Hepatocyte (in vitro differentiated cells): ENCODE measurements around the gene PTGES2. TPM values are rescaled to one million over a fixed set of nuclear protein-coding genes. Genes with fewer than 3 reads are reported as not detected.

Source experiments
- DNase-seq: peaks from one replicate; pipeline ENCODE4 v3.0.0-alpha.2; 2016; ENCODE audit warnings: low spot score
- H2AFZ ChIP-seq: fragments of 200-600 bp; sonication (generic); 2 replicates; pipeline ENCODE4 v1.6.0; 2016; ENCODE audit warnings: antibody characterized with exemption, mild to moderate bottlenecking
- H3K27ac ChIP-seq: fragments of 200-600 bp; sonication (generic); 2 replicates; pipeline ENCODE4 v1.5.1; 2016; ENCODE audit warnings: mild to moderate bottlenecking
- H3K27me3 ChIP-seq: fragments of 200-600 bp; sonication (generic); 2 replicates; pipeline ENCODE4 v1.6.1; 2016
- H3K36me3 ChIP-seq: fragments of 200-600 bp; sonication (generic); replicated peaks from 2 replicates; pipeline ENCODE4 v1.5.1; 2016; ENCODE audit warnings: low read depth; ENCODE audit not compliant: insufficient read depth
- H3K4me1 ChIP-seq: fragments of 200-600 bp; sonication (generic); 2 replicates; pipeline ENCODE4 v1.5.1; 2016; ENCODE audit warnings: mild to moderate bottlenecking, moderate library complexity; ENCODE audit not compliant: insufficient read depth
- H3K4me2 ChIP-seq: fragments of 200-600 bp; sonication (generic); 2 replicates; pipeline ENCODE4 v1.6.0; 2016
- H3K4me3 ChIP-seq: fragments of 200-600 bp; sonication (generic); 2 replicates; pipeline ENCODE4 v1.5.1; 2016; ENCODE audit warnings: mild to moderate bottlenecking
- H3K79me2 ChIP-seq: fragments of 200-600 bp; sonication (generic); 2 replicates; pipeline ENCODE4 v1.6.0; 2017; ENCODE audit warnings: mild to moderate bottlenecking
- H3K9me2 ChIP-seq: fragments of 200-600 bp; sonication (generic); replicated peaks from 2 replicates; pipeline ENCODE4 v1.6.0; 2017; ENCODE audit warnings: mild to moderate bottlenecking; ENCODE audit not compliant: insufficient read depth
- H3K9me3 ChIP-seq: fragments of 200-600 bp; sonication (generic); 2 replicates; pipeline ENCODE4 v1.5.1; 2016; ENCODE audit warnings: low read depth, mild to moderate bottlenecking
- H4K20me1 ChIP-seq: fragments of 200-600 bp; sonication (generic); 2 replicates; pipeline ENCODE4 v1.6.0; 2016; ENCODE audit warnings: mild to moderate bottlenecking; ENCODE audit not compliant: insufficient read depth, poor library complexity, severe bottlenecking
- EZH2 ChIP-seq: fragments of 200-600 bp; sonication (generic); IDR thresholded peaks from 2 replicates; pipeline ENCODE4 v1.6.1; 2016; ENCODE audit warnings: antibody characterized with exemption, mild to moderate bottlenecking, borderline replicate concordance
- EZH2phosphoT487 ChIP-seq: fragments of 200-600 bp; sonication (generic); IDR thresholded peaks from one replicate; pipeline ENCODE4 v1.6.1; 2018; ENCODE audit warnings: antibody characterized with exemption, mild to moderate bottlenecking, low read depth, moderate library complexity; ENCODE audit not compliant: unreplicated experiment, severe bottlenecking
- WGBS: methylation state at CpG from one replicate; pipeline ENCODE4 v1.1.6; 2016; ENCODE audit warnings: low lambda C conversion rate; ENCODE audit errors: missing lambda C conversion rate; 5-methylcytosine and 5-hydroxymethylcytosine counted together
- polyA plus RNA-seq: library from polyadenylated mRNA; unstranded; fragments of >200 nt; fragmentation: Nextera tagmentation; extraction: Ambion mirVana; gene quantifications from 2 replicates; pipeline ENCODE4 v1.2.1, GENCODE V29; 2016
- total RNA-seq: library from RNA; depleted of rRNA; stranded (reverse); fragments of >200 nt; gene quantifications from 2 replicates; pipeline ENCODE4 v1.2.3, GENCODE V29; 2014
- TF ChIP-seq, protein P1 (sequence below): fragments of 200-600 bp; sonication (generic); IDR thresholded peaks from 2 replicates; pipeline ENCODE4 v1.5.1; 2016; ENCODE audit warnings: antibody characterized with exemption, mild to moderate bottlenecking; ENCODE audit not compliant: poor library complexity

The PTGES2 gene
- total and polyA plus RNA-seq, 2 experiments from 2014 or later, result 29.4 to 68.1 TPM

GRCh38 chr9:128159784-128160602, 32.5 kb upstream of the PTGES2 start, which contains the start of gene BBLN:
TSS of gene BBLN (plus strand) at chr9:128160265. CDS start at chr9:128160408, 143 bp downstream.
- WGBS, result 2% methylated on average over 60 of the region's 77 CpGs
- Histone ChIP-seq H2AFZ (peak within 1 kb of the TSS; percentile 92), H3K4me1 (no peaks in the 10 kb centered on the region), H4K20me1 (no peaks in the 10 kb centered on the region), H3K9me3 (no peaks in the 10 kb centered on the region), H3K79me2 (no peaks in the 10 kb centered on the region), H3K4me3 (peak within 1 kb of the TSS; percentile 78), H3K9me2 (no peaks in the 10 kb centered on the region), H3K36me3 (no peaks in the 10 kb centered on the region), H3K27me3 (no peaks in the 10 kb centered on the region), H3K27ac (peak within 1 kb of the TSS; percentile 64), H3K4me2 (peak within 1 kb of the TSS; percentile 98)
- peak; percentile 98 for DNase-seq
- no peak for TF ChIP-seq EZH2phosphoT487
- TF ChIP-seq EZH2, result no peak
- TF ChIP-seq, protein P1, sequence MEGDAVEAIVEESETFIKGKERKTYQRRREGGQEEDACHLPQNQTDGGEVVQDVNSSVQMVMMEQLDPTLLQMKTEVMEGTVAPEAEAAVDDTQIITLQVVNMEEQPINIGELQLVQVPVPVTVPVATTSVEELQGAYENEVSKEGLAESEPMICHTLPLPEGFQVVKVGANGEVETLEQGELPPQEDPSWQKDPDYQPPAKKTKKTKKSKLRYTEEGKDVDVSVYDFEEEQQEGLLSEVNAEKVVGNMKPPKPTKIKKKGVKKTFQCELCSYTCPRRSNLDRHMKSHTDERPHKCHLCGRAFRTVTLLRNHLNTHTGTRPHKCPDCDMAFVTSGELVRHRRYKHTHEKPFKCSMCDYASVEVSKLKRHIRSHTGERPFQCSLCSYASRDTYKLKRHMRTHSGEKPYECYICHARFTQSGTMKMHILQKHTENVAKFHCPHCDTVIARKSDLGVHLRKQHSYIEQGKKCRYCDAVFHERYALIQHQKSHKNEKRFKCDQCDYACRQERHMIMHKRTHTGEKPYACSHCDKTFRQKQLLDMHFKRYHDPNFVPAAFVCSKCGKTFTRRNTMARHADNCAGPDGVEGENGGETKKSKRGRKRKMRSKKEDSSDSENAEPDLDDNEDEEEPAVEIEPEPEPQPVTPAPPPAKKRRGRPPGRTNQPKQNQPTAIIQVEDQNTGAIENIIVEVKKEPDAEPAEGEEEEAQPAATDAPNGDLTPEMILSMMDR, result no peak

DNA sequence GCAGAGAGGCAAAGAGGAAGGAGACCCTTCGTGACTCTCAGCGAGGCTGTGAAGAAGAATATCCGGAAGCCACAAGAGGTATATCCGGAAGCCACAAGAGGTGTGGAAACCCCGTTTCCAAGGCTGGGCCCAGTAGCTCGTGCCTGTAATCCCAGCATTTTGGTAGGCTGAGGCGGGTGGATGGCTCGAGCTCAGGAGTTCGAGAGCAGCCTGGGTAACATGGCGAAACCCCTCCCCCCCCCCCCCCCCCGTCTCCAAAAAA, 31.9 kb upstream of the PTGES2 start:
- H3K27ac ChIP-seq, result peak overlapping the region; percentile 60
- H3K36me3 ChIP-seq, result no peaks in the 10 kb centered on the region
- no peaks in the 10 kb centered on the region for H3K4me1 ChIP-seq
- H4K20me1 ChIP-seq, result no peaks in the 10 kb centered on the region
- no peaks in the 10 kb centered on the region for H3K27me3 ChIP-seq
- DNase-seq, result no peak
- peak overlapping the region; percentile 74 for H3K4me2 ChIP-seq
- peak overlapping the region; percentile 9 for H3K4me3 ChIP-seq
- no peaks in the 10 kb centered on the region for H3K79me2 ChIP-seq
- no peaks in the 10 kb centered on the region for H3K9me3 ChIP-seq
- no peaks in the 10 kb centered on the region for H3K9me2 ChIP-seq
- 62% methylated on average over 11 of the region's 11 CpGs for WGBS
- H2AFZ ChIP-seq, result peak overlapping the region; percentile 41
- TF ChIP-seq, protein P1, result no peak

- no peaks in the 10 kb centered on the region for H3K27me3 ChIP-seq
- H2AFZ ChIP-seq, result no peak overlapping the region
- H3K4me1 ChIP-seq, result no peaks in the 10 kb centered on the region
- H3K9me3 ChIP-seq, result no peaks in the 10 kb centered on the region
- H4K20me1 ChIP-seq, result no peaks in the 10 kb centered on the region
- no peaks in the 10 kb centered on the region for H3K79me2 ChIP-seq
- no peak overlapping the region for H3K4me3 ChIP-seq
- 91% methylated on average over 7 of the region's 7 CpGs for WGBS
- H3K27ac ChIP-seq, result no peak overlapping the region
- no peak overlapping the region for H3K4me2 ChIP-seq
- TF ChIP-seq EZH2, result no peak
- TF ChIP-seq, protein P1, result no peak
- no peak for TF ChIP-seq EZH2phosphoT487
- no peak for DNase-seq
- H3K36me3 ChIP-seq, result no peaks in the 10 kb centered on the region
- no peaks in the 10 kb centered on the region for H3K9me2 ChIP-seq
Observed at GRCh38 chr9:128155736-128156500, 28.4 kb upstream of the PTGES2 start.
